CD4-positive, alpha-beta T cell treated with Interleukin-15 for 1 hour (primary cell): Measurements from ENCODE around the gene SLC30A3.
"Not testable (repeated sequence)": the region's sequence is repeated elsewhere in the genome, so short reads cannot be mapped to it uniquely, and the experiment has no call there.

Experiments used
- DNase-seq: peaks from one replicate; pipeline ENCODE4 v3.0.0-alpha.2; 2020

The SLC30A3 gene

DNA sequence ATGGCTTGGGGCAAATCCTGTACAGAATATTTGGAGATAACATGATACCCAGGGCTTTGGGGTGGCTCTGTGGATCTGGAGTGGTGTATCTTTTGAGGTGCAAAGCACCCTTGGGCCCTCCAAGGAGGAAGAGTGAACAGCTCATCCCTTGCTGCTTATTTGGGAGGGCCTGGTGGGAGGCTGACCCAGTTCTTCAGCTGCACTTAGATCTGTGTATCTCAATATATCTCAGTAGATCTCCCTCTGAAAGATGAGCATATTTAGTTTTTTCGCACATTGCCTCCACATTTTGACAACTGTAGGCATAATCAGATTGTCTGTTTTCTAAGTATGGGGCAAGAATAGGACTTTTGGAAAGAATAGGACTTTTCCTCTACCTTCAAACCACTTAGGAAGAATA, 22.1 kb upstream of the SLC30A3 start:
- no peak for DNase-seq

DNA sequence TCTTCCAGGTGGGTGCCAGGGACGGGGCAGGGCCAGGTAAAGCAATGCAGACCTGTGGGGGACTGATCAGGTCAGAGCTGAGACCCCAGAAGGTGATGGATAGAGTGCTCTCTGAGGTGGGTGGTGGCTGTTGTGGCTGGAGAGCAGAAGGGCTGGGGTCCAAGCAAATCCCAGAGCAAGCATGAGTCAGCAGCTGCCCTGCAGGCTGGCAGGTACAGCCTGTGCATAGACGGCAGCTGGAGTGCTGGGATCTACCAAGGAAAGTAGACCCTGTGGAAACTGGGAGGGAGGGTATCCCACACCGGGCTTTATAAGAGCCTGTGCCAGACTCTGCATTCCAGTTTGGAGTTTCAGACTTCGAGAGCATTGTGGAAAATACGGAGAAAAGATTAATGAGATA, 20.0 kb upstream of the SLC30A3 start:
- DNase-seq = no peak

DNA sequence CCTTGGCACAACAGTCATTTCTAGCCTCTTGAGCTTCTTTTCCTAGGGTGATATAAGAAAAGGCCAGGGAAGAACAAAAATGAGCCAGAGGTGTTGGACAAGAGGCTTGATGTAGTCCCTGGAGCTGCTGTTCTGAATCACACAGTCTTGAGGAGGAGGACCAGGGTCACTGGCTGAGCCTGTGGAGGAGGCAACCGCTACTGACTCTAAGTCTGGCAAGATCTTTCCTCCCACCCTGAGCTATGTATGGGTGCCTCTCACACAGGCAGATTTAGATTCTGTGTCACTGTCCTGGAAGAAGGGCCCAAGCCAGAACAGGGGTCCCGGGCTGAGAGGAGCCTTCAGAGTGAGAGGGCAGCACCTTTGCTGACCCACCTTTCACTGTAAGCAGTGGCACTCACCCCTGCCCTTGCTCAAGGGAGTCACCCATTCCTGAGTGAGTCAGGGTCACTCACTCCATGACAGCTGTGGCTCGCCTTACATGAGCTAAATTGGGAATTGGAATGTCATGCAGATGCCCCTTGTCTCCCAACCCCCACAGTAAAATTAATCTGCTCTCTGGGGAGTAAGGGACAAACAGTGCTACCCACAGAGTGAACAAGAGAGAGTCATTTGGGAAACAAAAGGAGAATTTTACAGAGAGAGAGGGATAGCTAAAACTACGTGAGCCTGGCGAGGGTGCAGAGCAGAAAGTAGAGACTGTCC, 19.2 kb upstream of the SLC30A3 start, which contains the start of gene TRIM54:
TSS of gene TRIM54 (plus strand) at position 575 of the 705 bp plus-strand sequence. CDS start 303 bp downstream, outside the sequence.
- DNase-seq = no peak

DNA sequence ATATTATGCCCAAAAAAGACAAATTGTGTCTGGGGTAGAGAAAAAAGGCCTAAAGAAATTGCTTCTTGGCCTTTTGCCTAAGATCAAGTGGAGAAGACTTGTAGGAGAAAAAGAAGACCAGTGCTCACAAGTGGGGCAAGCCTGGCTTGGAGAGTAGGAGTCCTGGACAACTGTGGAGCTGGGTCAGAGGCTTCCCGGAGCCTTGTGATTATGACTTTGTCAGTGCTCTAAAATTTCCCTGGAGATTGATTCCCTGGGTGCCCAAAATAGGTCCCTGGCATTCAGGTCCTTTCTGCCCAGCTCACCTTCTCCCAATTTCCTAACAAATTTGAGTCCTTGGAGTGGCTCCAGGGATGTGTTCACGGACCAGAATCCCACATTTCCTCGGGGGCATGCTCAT, 18.6 kb upstream of the SLC30A3 start:
- DNase-seq = no peak

DNA sequence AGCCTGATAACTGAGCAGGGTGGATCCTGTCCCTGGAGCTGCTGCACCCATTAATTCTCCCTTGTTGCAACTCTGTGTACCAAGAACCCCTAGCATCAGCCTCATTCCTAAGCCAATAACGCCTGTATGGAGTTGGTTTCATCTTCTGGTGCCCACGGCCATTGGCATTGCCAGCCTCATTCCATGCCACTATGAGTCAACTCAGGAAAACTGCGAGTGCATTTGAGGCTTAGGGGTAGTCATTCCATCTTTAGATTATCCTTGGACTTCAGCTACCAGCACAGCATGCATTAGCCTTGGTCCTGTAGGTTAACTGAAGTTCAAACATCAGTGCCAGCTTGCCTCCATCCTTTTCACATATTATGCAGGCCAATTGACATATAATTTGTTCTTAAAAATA, 18.0 kb upstream of the SLC30A3 start:
- DNase-seq = no peak

DNA sequence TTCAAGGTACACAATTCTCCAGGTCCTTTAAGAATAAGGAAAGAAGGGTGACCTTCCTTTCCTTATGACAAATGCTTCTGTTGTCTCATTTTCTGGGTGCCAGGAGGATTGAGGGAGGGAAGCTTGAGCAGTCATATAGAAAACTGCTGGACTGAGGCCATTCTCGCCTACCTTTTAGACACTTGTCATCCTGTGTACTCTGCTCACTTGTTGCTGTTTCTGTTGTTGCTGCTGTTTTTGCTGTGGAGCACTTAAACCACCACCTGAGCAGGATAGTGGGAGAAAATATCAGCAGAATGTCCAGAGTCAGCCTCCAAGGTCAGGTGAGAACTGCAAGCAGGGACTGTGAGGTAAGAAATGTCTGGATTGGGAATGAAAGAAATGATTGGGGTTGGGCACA, 15.2 kb upstream of the SLC30A3 start:
- DNase-seq = no peak

DNA sequence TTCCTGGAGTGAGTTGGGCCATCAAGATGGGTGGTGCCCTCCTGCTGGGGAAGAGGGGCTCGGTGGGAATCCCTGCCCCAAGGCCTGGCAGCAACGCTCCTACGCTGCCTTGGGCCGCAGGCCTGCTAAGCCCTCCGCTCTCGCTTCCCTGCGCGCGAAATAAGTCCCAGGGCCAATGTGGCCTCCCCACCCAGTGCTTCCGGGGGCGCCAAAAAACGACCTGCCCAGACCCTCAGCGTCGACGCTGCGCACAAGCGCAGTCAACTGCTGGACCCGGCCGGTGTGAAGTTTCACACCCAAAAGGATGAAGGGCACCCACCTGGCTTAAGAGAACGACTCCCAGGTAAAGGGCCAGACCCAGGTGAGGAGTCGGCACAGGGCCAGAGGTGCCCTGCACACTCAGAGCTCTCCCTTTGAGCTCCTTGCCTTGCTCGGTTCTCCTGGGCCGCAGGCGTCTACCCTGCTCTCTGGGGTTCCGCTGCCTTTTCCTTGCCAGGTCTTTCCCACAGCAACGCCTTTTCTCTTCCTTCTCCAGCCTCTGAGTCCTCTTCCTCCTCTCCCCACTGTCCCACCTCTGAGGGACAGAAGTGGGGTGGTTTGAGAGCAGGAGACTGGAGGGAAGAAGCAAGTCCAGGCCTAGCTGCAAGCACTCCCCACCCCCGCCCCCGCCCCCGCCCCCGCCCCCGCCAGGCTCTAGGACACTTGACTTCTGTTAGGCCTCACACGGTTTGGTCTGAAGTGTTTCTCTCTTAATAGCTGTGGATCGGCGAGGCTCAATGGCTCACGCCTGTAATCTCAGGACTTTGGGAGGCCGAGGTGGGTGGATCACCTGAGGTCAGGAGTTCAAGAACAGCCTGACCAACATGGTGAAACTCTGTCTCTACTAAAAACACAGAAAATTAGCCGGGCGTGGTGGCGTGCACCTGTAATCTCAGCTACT, 12.6 kb upstream of the SLC30A3 start, which contains the start of gene DNAJC5G:
TSS of gene DNAJC5G (plus strand) at position 223 of the 940 bp plus-strand sequence. CDS start 1,296 bp downstream, outside the sequence.
- DNase-seq = no peak

DNA sequence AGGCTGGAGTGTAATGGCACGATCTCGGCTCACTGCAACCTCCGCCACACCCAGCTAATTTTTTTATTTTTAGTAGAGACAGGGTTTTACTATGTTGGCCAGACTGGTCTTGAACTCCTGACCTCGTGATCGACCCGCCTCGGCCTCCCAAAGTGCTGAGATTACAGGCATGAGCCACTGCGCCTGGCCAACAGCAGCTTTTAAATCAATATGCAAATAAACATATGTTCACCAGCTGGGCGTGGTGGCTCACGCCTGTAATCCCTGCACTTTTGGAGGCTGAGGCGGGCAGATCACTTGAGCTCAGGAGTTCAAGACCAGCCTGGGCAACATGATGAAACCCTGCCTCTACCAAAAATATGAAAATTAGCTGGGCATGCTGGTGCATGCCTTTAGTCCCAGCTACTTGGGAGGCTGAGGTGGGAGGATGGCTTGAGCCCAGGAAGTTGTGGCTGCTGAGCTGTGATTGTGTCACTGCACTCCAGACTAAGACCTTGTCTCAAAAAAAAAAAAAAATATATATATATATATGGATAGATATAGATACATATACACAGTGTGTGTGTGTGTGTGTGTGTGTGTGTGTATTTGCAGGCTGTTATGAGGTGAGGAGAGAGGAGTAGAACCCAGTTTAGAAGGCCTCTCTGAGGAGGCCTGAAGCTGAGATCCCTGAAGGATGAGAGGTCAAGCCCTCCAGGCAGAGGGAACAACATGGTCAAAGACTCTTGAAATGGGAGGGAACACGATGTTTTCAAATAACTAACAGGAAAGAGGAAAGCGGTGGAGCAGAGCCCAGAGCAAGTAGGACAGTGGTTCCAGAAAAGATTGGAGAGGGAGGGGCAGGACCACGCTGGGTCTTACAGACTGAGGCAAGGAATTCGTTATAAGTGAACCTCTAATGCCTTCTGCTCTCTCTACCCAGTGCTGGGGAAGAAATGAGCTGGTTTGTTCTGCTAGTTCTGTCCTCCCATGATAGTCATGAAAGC, 10.0 kb upstream of the SLC30A3 start:
- not testable (repeated sequence) for DNase-seq

DNA sequence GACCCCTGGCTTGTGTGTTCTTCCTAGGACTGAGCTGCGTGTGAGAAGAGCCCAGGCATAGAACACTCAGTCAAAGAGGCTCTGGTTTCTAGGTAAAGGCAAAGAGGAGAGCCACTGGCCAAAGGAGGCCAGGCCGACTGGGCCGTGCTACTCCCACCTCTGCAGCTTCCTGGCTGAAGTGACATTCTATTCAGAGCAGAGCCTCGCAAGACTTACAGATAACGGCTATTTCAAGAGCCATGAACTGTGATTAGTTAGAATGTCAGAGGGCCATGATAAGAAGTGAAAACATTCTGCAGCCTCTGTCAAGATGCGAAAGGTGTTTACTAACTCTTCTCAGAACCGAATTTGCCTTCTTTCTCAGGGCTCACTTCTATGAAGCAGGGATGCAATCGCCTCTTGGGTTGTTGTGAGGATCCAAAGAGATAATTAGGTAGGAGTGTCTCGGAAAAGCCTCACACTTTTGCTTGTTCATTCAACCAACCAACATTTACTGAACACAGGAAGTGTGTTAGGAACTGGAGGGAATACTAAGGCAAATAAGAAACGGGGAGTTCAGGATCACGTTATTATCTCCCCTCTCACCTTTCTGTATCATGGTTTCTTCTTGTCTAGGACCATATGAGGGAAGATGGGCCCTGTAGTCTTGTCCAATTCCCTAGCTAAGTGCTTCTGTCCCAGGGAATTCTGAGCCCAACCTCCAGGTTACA, 8.9 kb upstream of the SLC30A3 start:
- no peak for DNase-seq

DNA sequence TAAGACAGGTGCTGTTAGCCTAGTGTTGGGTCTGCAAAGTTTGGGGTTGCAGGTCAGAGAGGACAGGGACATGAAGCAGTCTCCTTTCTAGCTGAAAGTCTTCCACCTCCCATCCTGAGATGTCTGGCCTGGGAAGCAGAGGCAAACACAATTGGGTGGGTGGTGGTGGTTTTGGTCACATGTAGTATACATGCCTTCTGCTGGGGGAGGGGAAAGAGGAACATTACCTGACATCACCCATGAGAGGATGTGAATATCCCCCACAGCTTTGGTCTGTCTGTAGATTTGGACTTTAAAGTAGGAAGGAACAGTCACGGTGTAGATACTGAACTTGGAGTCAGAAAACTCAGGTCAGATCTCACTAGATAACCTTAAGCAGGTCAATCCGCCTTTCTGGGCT, 7.8 kb upstream of the SLC30A3 start:
- no peak for DNase-seq

DNA sequence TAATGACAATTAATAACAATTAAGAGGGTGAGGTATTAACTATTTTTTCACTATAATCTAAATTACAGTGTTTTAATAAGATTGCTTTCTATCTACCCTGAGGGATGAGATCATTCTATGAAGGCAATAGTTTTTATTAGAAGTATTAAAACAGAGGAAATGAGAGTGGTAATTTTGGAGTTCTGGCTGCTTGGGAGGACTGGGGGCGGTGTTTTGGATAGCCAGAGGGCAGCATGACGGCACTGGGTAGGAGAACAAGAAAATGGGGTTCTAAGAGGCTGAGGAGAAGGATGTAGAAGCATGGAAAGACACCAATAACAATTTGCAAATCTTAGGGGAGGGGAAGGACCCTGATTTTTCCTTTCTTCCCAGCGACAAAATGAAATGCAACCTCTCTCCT, 7.3 kb upstream of the SLC30A3 start:
- DNase-seq = no peak

DNA sequence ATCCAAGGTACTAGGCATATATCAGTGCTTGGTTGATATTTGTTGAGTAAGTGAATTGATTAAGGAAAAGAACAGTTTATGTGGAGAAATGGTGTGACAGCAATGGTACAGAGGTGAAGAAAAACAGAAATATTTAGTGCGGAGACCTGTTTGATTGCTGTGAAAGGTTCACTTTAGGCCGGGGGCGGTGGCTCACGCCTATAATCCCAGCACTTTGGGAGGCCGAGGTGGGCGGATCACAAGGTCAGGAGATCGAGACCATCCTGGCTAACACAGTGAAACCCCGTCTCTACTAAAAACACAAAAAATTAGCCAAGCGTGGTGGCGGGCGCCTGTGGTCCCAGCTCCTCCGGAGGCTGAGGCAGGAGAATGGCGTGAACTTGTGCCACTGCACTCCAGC, 5.4 kb upstream of the SLC30A3 start:
- DNase-seq = not testable (repeated sequence)

DNA sequence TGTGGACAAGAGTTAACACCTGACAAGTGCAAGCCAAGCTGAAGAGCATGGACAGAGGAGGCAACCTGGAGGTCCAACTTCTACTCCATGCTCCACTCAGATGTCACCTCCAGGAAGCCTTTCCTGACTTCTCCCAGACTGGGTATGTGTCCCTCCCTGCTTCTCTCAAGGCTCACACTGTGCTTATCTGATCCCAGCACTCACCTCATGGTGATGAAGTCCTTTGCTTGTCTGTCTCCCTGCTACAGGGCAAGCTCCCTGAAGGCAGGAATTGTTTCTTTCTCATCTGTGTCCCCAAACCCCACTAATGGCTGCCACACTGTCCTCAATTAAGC, 2.7 kb upstream of the SLC30A3 start:
- DNase-seq = no peak

DNA sequence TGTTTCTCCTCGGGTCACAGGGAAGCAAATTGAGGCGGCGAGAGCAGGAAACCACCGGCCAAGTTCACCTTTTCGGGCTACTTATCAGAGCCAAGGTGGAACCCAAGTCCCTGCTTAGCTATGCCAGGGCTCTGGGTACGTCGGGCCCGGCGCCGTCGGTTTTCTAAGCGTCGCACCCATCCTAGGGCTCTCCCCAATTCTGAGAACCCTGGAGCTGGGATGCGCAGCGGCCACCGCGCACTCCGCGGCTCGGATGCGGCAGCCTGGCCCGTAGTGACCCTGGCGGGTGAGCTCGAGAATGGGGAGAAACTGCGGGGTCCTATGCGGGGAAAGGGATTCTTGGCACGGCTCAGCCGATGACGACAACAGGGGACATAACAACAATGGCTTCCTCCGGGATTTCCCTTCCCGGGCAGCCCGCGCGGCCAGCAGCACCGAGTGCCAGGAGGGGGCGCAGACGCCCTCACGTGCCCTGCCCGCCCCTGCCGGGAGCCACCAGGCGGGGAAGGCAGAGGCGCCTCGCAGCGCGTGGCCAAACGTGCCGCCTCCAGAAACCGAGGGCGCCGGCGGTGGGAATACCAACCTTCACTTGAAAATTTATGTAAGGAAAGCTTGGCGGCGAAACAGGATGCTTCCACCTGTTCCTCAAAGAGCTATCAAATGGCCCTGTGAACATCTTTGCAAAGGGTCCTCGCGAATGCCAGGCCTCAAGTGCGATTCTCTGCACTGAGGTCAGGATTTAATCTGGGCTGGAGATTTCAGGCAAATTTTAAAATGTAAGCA, 2.1 kb upstream of the SLC30A3 start:
- peak; percentile 77 for DNase-seq

DNA sequence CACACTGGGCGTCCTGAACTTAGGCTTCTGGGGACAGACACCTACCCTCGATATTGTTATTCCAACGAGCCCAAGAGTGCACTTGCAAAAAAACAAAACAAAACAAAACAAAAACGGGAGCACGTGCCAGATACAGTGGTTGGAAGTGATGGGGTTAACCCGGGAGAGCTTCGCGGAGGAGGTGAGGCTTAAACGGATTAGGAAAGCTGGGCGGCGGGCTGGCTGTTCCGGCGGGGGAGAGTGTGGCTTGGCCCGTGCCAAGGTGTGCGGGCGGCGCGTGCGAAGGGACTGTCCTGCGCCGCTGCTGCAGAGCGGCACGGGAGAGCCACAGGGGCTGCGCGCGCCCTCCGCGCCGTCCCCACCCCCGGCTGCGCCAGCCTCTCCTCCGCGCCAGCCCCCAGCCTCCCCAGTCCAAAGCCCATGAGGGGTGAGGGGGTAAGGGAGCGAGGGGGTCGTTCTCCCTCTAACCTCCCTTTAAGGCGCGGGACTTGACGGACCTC, 1.5 kb upstream of the SLC30A3 start:
- DNase-seq = no peak

DNA sequence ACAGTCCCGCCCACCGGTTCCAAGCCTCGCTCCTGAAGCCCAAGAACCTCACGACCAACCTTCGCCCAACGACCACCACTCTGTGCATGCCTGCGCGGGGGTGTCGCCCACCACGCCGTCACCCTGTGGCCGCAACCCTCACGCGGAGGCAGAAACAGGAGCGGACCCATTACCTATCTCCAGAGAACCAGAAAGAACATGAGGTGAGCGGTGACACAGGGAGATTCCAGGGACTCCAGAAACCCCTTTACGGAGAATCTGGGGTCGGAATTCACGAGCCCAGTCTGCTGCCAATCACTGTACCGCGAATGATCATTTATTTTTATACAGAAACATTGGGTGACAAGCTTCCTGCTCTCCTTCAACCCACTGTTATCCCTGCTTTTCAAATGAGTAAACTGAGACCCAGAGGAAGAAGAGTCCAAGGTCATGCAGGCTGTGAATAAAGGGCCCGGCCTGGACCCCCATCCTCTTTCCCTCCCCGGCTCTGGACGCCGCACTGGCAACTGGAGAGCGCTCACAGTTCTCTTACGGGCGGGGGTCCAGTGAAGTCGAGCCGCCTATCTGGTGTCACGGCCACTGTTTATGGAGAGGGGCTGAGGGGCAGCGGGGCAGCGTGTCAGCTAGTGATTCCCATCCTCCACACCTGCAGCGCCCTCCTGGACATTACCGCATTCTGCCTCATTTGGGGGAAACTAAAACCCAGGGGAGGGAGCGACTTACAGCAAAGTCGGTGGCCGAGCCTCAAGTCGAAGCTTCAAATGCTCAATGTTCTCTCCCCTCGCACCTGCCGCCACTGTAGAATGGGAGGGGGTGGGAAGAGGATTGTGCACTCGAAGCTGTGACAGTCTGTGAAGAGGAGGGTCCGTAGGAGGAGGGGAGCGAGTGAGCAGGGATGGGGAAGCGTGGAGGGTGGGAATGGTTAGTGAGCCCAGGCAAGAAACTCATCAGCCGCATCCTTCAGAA, 723 bp upstream of the SLC30A3 start:
- DNase-seq = no peak

DNA sequence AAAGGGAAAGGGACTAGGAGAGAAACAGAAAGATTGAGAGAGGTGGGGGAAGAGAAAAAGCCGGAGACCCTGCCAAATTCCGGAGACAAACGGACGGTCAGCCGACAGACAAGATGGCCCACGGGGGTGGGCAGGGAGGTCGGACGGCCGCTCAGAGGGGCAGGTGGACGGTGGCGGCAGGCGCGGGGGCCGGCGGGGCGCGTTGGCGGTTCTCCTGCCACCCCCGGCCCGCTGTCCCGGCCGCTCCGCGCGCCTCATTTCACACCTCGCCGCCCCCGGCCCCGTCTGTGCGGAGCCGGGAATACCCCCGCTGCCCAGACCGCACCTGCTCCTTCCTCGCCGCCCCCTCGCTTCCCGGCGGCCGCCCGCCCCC, 935 bp downstream of the SLC30A3 start:
- DNase-seq = no peak

DNA sequence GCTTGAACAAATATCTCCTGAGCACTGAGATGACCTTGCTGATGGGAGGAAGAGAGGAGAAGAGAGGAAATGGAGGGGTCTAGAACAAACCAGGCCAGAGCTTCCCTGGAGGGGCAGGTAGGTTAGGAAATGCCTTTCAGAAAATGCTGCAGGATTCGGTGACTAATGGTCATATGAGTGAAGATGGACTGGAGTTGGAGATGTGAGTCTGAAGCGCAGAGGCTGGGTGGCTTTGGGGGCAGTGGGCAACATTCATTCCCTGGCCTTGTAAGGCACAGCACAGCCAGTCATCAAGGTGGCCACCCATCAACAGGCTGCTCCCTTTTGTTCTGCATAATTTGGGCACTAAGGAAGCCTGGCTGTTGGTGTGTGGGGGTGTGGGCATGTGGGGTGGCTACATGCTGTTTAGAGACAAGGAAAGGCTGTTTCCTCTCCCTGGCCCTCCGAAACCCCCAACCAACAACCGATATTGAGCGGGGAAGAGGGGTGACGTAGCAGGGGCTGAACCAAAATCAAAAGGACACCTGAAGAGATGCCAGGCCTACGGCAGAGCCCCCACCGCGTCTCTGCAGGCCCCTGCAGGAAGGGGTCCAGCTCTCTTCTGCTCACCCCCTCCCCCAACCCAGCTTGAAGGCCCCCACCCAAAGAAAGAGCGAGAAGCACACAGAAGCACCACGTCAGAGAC, 1.5 kb downstream of the SLC30A3 start:
- no peak for DNase-seq

DNA sequence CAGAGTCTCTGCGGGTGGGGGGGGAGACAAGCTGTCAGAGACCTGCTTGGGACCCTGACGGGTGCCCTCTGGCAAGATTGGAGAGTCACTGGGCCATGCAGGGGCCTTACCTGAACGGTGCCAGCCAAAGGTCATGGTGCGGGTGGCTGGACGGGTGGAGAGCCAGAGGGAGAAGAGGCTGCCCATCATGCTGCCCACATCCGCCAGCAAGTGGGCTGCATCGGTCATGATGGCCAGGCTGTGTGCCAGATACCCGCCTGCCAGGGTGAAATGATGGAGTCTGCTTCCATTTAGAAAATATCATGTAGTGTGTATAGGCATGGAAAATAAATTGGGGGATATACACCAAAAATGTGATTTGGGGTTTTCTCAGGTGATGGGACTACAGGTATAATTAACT, 4.8 kb downstream of the SLC30A3 start:
- DNase-seq = no peak
